ENCODE results near the gene ERI3. TPM values are rescaled to one million over a fixed set of nuclear protein-coding genes. Genes with fewer than 3 reads are reported as not detected.

ERI3 gene
- total and polyA plus RNA-seq, 9 of the 15 experiments (the other 6 are each of a cell fraction or from before 2014, with no cell fraction given) = 47.8 to 93.4 (median 67.2) TPM

- TF ChIP-seq, protein P1, sequence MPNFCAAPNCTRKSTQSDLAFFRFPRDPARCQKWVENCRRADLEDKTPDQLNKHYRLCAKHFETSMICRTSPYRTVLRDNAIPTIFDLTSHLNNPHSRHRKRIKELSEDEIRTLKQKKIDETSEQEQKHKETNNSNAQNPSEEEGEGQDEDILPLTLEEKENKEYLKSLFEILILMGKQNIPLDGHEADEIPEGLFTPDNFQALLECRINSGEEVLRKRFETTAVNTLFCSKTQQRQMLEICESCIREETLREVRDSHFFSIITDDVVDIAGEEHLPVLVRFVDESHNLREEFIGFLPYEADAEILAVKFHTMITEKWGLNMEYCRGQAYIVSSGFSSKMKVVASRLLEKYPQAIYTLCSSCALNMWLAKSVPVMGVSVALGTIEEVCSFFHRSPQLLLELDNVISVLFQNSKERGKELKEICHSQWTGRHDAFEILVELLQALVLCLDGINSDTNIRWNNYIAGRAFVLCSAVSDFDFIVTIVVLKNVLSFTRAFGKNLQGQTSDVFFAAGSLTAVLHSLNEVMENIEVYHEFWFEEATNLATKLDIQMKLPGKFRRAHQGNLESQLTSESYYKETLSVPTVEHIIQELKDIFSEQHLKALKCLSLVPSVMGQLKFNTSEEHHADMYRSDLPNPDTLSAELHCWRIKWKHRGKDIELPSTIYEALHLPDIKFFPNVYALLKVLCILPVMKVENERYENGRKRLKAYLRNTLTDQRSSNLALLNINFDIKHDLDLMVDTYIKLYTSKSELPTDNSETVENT (CRISPR knock-in tag; IDR thresholded peaks at IDR 0.05) = peak; percentile 85; the same call in 1 of the 2 replicates
- peak; percentile 72; the same call in 1 of the 2 replicates for TF ChIP-seq ZNF766 (CRISPR knock-in tag; conservative IDR thresholded peaks at IDR 0.05)
- TF ChIP-seq RBM22 (IDR thresholded peaks at IDR 0.05; ENCODE audit: low read depth, low read length, poor library complexity, severe bottlenecking) = peak; percentile 96
- peak; percentile 77 for TF ChIP-seq POLR2G (IDR thresholded peaks at IDR 0.05; ENCODE audit: low read depth, low read length)
- no peak for TF ChIP-seq ZNF12 (CRISPR knock-in tag; IDR thresholded peaks at IDR 0.05)
- TF ChIP-seq JUND (IDR thresholded peaks at IDR 0.05; ENCODE audit: borderline replicate concordance, low read depth, low read length) = peak; percentile 78
- peak; percentile 37; the same call in 2 of the 3 replicates for TF ChIP-seq JUND (tag; IDR thresholded peaks at IDR 0.05; ENCODE audit: borderline replicate concordance, low read depth, low read length)
- TF ChIP-seq HIVEP1 (CRISPR knock-in tag; IDR thresholded peaks at IDR 0.05) = peak; percentile 87
- TF ChIP-seq, protein P2, sequence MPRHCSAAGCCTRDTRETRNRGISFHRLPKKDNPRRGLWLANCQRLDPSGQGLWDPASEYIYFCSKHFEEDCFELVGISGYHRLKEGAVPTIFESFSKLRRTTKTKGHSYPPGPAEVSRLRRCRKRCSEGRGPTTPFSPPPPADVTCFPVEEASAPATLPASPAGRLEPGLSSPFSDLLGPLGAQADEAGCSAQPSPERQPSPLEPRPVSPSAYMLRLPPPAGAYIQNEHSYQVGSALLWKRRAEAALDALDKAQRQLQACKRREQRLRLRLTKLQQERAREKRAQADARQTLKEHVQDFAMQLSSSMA (CRISPR knock-in tag; IDR thresholded peaks at IDR 0.05) = peak; percentile 94
- TF ChIP-seq TRIM24 (IDR thresholded peaks at IDR 0.05) = peak in 1 of 2 experiments; percentile 100; a peak in 2 of 4 replicates
- TF ChIP-seq ZNF197 (CRISPR knock-in tag; IDR thresholded peaks at IDR 0.05; ENCODE audit: low read depth) = peak; percentile 91
- peak; percentile 66 for TF ChIP-seq SUPT5H (IDR thresholded peaks at IDR 0.05)
- TF ChIP-seq TEAD2 (tag; IDR thresholded peaks at IDR 0.05) = no peak
- TF ChIP-seq GTF3C2 (IDR thresholded peaks at IDR 0.05; ENCODE audit: borderline replicate concordance, extremely low read depth, insufficient read length) = no peak
- peak; percentile 86 for TF ChIP-seq FIP1L1 (IDR thresholded peaks at IDR 0.05; ENCODE audit: low read depth, low read length, poor library complexity, severe bottlenecking)
- peak; percentile 45 for TF ChIP-seq PRDM10 (IDR thresholded peaks at IDR 0.05; ENCODE audit: partially characterized antibody)
- peak; percentile 73; the same call in 1 of the 2 replicates for TF ChIP-seq ZNF589 (CRISPR knock-in tag; IDR thresholded peaks at IDR 0.05; ENCODE audit: low read depth)
Observed at GRCh38 chr1:44213222-44214112, 141.6 kb downstream of the ERI3 start, which contains the start of gene DMAP1 (continued).
